H1 (cell line): ENCODE data around the gene LMAN2. TPM values are rescaled to one million over a fixed set of nuclear protein-coding genes. Genes with fewer than 3 reads are reported as not detected.

Experiments
- CTCF ChIA-PET: fragments of 300-600 bp; sonication (Branson Sonifier 250); formaldehyde crosslinking; loops from one replicate; lab custom pipeline; 2021; ENCODE audit not compliant: partially characterized antibody; lab: Charles Lee
- POLR2A ChIA-PET: fragments of 300-600 bp; sonication (Branson Sonifier 250); formaldehyde crosslinking; loops from one replicate; lab custom pipeline; 2021; ENCODE audit warnings: inconsistent platforms; ENCODE audit not compliant: partially characterized antibody; lab: Charles Lee
- DNase-seq, 2 experiments: peaks; one replicate each; pipeline versions ENCODE4 v3.0.0 to v3.0.0-alpha.2; 2010 to 2022; ENCODE audit warnings: low spot score in 2 of 2, low read depth in 1 of 2, mixed read lengths in 1 of 2
- FAIRE-seq: peaks from 2 replicates; lab custom pipeline; 2011; peaks lifted over from hg19 to GRCh38; lab: Jason Lieb, UNC
- H2AFZ ChIP-seq: 2 replicates; pipeline ENCODE4 v1.8.1; 2012; ENCODE audit warnings: low read length, inconsistent platforms
- H2AK5ac ChIP-seq: 2 replicates; pipeline ENCODE4 v1.6.1; 2013; ENCODE audit warnings: low read depth, low read length
- H2BK120ac ChIP-seq: replicated peaks from 2 replicates; pipeline ENCODE3; 2013; ENCODE audit warnings: low read depth, low read length, inconsistent platforms
- H2BK12ac ChIP-seq: 2 replicates; pipeline ENCODE4 v1.6.1; 2013; ENCODE audit warnings: low read depth, low read length
- H2BK15ac ChIP-seq: 2 replicates; pipeline ENCODE4 v1.6.1; 2013; ENCODE audit warnings: low read length
- H2BK20ac ChIP-seq: 2 replicates; pipeline ENCODE4 v1.6.1; 2013; ENCODE audit warnings: low read length
- H2BK5ac ChIP-seq: 2 replicates; pipeline ENCODE4 v1.6.1; 2013; ENCODE audit warnings: low read depth, low read length
- H3K14ac ChIP-seq: 2 replicates; pipeline ENCODE4 v1.6.1; 2013; ENCODE audit warnings: inconsistent platforms; ENCODE audit not compliant: insufficient read length
- H3K18ac ChIP-seq: 2 replicates; pipeline ENCODE4 v1.6.1; 2013; ENCODE audit warnings: low read length; ENCODE audit errors: extremely low read depth
- H3K23ac ChIP-seq: 2 replicates; pipeline ENCODE4 v1.6.1; 2013; ENCODE audit warnings: inconsistent platforms; ENCODE audit not compliant: insufficient read length
- H3K23me2 ChIP-seq: 2 replicates; pipeline ENCODE4 v1.6.1; 2013; ENCODE audit warnings: low read depth, low read length
- H3K27ac ChIP-seq: 2 replicates; pipeline ENCODE4 v1.6.1; 2011; ENCODE audit warnings: low read depth, low read length, inconsistent platforms
- H3K27me3 ChIP-seq, 4 experiments: replicated peaks in 1 of 4; 1 replicate in 1 of 4; 2 replicates in 3 of 4; pipeline versions ENCODE4 v1.6.1 to v1.8.1; 2011 to 2013; ENCODE audit warnings: low read length in 3 of 4, mild to moderate bottlenecking in 3 of 4, inconsistent platforms in 2 of 4, mixed read lengths in 2 of 4, moderate library complexity in 1 of 4; ENCODE audit not compliant: control insufficient read depth in 3 of 4, insufficient read depth in 3 of 4; ENCODE audit errors: extremely low read depth in 1 of 4
- H3K36me3 ChIP-seq, 4 experiments: 2 replicates each; pipeline versions ENCODE4 v1.6.1 to v1.8.1; 2011 to 2013; ENCODE audit warnings: mild to moderate bottlenecking in 4 of 4, low read length in 3 of 4, moderate library complexity in 2 of 4, control low read depth in 1 of 4, inconsistent platforms in 1 of 4; ENCODE audit not compliant: insufficient read depth in 4 of 4, control insufficient read depth in 2 of 4
- H3K4ac ChIP-seq: replicated peaks from 2 replicates; pipeline ENCODE3; 2013; ENCODE audit warnings: low read length, low read depth, mixed read lengths, inconsistent platforms; ENCODE audit not compliant: insufficient read length
- H3K4me1 ChIP-seq, 4 experiments: replicated peaks in 1 of 4; 1 replicate in 1 of 4; 2 replicates in 3 of 4; pipeline versions ENCODE4 v1.6.1 to v1.8.1; 2011 to 2013; ENCODE audit warnings: low read length in 3 of 4, inconsistent platforms in 2 of 4, mixed read lengths in 1 of 4; ENCODE audit not compliant: insufficient read depth in 4 of 4, control insufficient read depth in 3 of 4
- H3K4me2 ChIP-seq, 2 experiments: 2 replicates each; pipeline versions ENCODE4 v1.6.1 to v1.8.1; 2011 to 2013; ENCODE audit warnings: low read depth in 2 of 2, low read length in 2 of 2, control low read depth in 1 of 2, inconsistent platforms in 1 of 2, mild to moderate bottlenecking in 1 of 2; ENCODE audit not compliant: insufficient read depth in 1 of 2
- H3K4me3 ChIP-seq, 4 experiments: fragments of 200-600, 300-600 bp in 1 of 4; sonication (generic), shearing (Covaris generic), sonication (Bioruptor Twin) in 1 of 4; 2 replicates each; pipeline versions ENCODE4 v1.5.1 to v1.8.1; 2011 to 2016; ENCODE audit warnings: low read length in 4 of 4, low read depth in 3 of 4, control low read depth in 2 of 4, inconsistent platforms in 2 of 4, mild to moderate bottlenecking in 2 of 4, mixed read lengths in 1 of 4, moderate library complexity in 1 of 4; ENCODE audit not compliant: insufficient read depth in 2 of 4; ENCODE audit errors: extremely low read depth in 1 of 4
- H3K56ac ChIP-seq: replicated peaks from 2 replicates; pipeline ENCODE3; 2013; ENCODE audit warnings: low read depth, mild to moderate bottlenecking, mixed read lengths, low read length, inconsistent platforms; ENCODE audit not compliant: insufficient read length
- H3K79me1 ChIP-seq: 2 replicates; pipeline ENCODE4 v1.6.1; 2013; ENCODE audit warnings: low read depth, low read length, control low read depth
- H3K79me2 ChIP-seq, 2 experiments: 2 replicates each; pipeline versions ENCODE4 v1.6.1 to v1.8.1; 2012 to 2013; ENCODE audit warnings: low read length in 2 of 2, mild to moderate bottlenecking in 2 of 2, inconsistent platforms in 1 of 2; ENCODE audit not compliant: insufficient read depth in 2 of 2, control insufficient read depth in 1 of 2
- H3K9ac ChIP-seq, 4 experiments: replicated peaks in 1 of 4; 1 replicate in 1 of 4; 2 replicates in 3 of 4; pipeline versions ENCODE4 v1.6.1 to v1.8.1; 2011 to 2013; ENCODE audit warnings: low read depth in 3 of 4, low read length in 3 of 4, control low read depth in 2 of 4, mild to moderate bottlenecking in 2 of 4, moderate library complexity in 2 of 4, inconsistent platforms in 1 of 4; ENCODE audit errors: extremely low read depth in 1 of 4
- H3K9me3 ChIP-seq, 2 experiments: 2 replicates each; pipeline versions ENCODE4 v1.6.1 to v1.8.1; 2012 to 2013; ENCODE audit warnings: mild to moderate bottlenecking in 2 of 2, moderate library complexity in 2 of 2, control low read depth in 1 of 2, inconsistent platforms in 1 of 2, low read depth in 1 of 2, low read length in 1 of 2, mixed read lengths in 1 of 2; ENCODE audit not compliant: insufficient read depth in 2 of 2
- H4K20me1 ChIP-seq, 2 experiments: replicated peaks in 1 of 2; 2 replicates each; pipeline versions ENCODE3 to v1.8.1; 2011 to 2013; ENCODE audit warnings: inconsistent platforms in 2 of 2, low read length in 2 of 2, mild to moderate bottlenecking in 1 of 2; ENCODE audit not compliant: insufficient read depth in 2 of 2, control insufficient read depth in 1 of 2
- H4K5ac ChIP-seq: 2 replicates; pipeline ENCODE4 v1.6.1; 2013; ENCODE audit warnings: low read length, low read depth, mixed read lengths, inconsistent platforms; ENCODE audit not compliant: insufficient read length
- H4K8ac ChIP-seq: 2 replicates; pipeline ENCODE4 v1.8.0; 2013; ENCODE audit warnings: mild to moderate bottlenecking, moderate library complexity, low read length, inconsistent platforms; ENCODE audit not compliant: insufficient read depth; ENCODE audit errors: extremely low read depth
- H4K91ac ChIP-seq: replicated peaks from 2 replicates; pipeline ENCODE3; 2013; ENCODE audit warnings: low read length, mixed read lengths, inconsistent platforms; ENCODE audit not compliant: insufficient read length
- CHD2 ChIP-seq: IDR thresholded peaks from 2 replicates; pipeline ENCODE4 v1.6.1; 2012; ENCODE audit warnings: low read length, improper control_type of control experiment
- JUN ChIP-seq: IDR thresholded peaks from 2 replicates; pipeline ENCODE4 v1.6.1; 2011; ENCODE audit warnings: low read depth, mild to moderate bottlenecking, improper control_type of control experiment, low read length
- POU5F1 ChIP-seq: IDR thresholded peaks from 2 replicates; pipeline ENCODE4 v1.6.1; 2011; ENCODE audit warnings: low read depth, mild to moderate bottlenecking, low read length, moderate library complexity
- RAD21 ChIP-seq, 2 experiments: IDR thresholded peaks in 1 of 2; conservative IDR thresholded peaks in 1 of 2; 2 replicates each; pipeline ENCODE4 v1.6.1; 2011; ENCODE audit warnings: low read depth in 2 of 2, low read length in 2 of 2, improper control_type of control experiment in 1 of 2, inconsistent platforms in 1 of 2, mild to moderate bottlenecking in 1 of 2, moderate library complexity in 1 of 2
- TAF7 ChIP-seq: optimal IDR thresholded peaks from 2 replicates; pipeline ENCODE3; 2011; ENCODE audit warnings: low read depth, mild to moderate bottlenecking, inconsistent platforms, low read length, moderate library complexity, borderline replicate concordance
- TEAD4 ChIP-seq: IDR thresholded peaks from 2 replicates; pipeline ENCODE4 v1.6.1; 2012; ENCODE audit warnings: low read depth, low read length, inconsistent platforms, mixed read lengths
- ZNF274 ChIP-seq: IDR thresholded peaks from 2 replicates; pipeline ENCODE4 v1.7.0; 2012; ENCODE audit warnings: low read length, borderline replicate concordance; ENCODE audit errors: extremely low read depth
- WGBS, 2 experiments: shearing (Covaris generic) in 1 of 2; methylation state at CpG; one replicate each; pipeline versions ENCODE4 v1.1.6 to v1.1.7; 2013 to 2015; ENCODE audit warnings: low lambda C conversion rate in 2 of 2, mixed read lengths in 2 of 2, inconsistent platforms in 1 of 2, low coverage in 1 of 2, missing lambda C conversion rate in 1 of 2; ENCODE audit not compliant: insufficient replicate concordance in 2 of 2, insufficient coverage in 1 of 2, insufficient read length in 1 of 2; ENCODE audit errors: extremely low coverage in 1 of 2, missing lambda C conversion rate in 1 of 2; 5-methylcytosine and 5-hydroxymethylcytosine counted together
- polyA plus RNA-seq, 7 experiments: library from polyadenylated mRNA; depleted of rRNA in 3 of 7; stranded (reverse) in 5 of 7; unstranded in 2 of 7; fragments of >200 nt in 5 of 7; fragments of 200-250 nt in 2 of 7; gene quantifications; 1 replicate in 5 of 7; 2 replicates in 1 of 7; 4 replicates in 1 of 7; pipeline versions ENCODE4 v1.2.1 to v1.2.3, GENCODE V29; 2011 to 2013; ENCODE audit warnings: missing spikeins in 2 of 7, mixed read lengths in 2 of 7
- total RNA-seq: library from RNA; stranded (reverse); fragmentation: NEBNext Ultra II Directional; extraction: Animal tissue kit (Norgen Biotek cat#: 25700); gene quantifications from 2 replicates; pipeline ENCODE4 v1.2.1, GENCODE V29; 2021
- TF ChIP-seq, protein P1 (sequence below), 3 experiments: IDR thresholded peaks; 1 replicate in 2 of 3; 2 replicates in 1 of 3; pipeline versions ENCODE4 v1.5.1 to v1.6.1; 2011; ENCODE audit warnings: low read length in 3 of 3, mild to moderate bottlenecking in 3 of 3, inconsistent platforms in 2 of 3, low read depth in 1 of 3, moderate library complexity in 1 of 3; ENCODE audit not compliant: insufficient read depth in 1 of 3; ENCODE audit errors: control extremely low read depth in 1 of 3

The LMAN2 gene
- total and polyA plus RNA-seq, 2 of the 8 experiments (the other 6 are each of a cell fraction or from before 2014, with no cell fraction given): 116 to 225 TPM

DNA sequence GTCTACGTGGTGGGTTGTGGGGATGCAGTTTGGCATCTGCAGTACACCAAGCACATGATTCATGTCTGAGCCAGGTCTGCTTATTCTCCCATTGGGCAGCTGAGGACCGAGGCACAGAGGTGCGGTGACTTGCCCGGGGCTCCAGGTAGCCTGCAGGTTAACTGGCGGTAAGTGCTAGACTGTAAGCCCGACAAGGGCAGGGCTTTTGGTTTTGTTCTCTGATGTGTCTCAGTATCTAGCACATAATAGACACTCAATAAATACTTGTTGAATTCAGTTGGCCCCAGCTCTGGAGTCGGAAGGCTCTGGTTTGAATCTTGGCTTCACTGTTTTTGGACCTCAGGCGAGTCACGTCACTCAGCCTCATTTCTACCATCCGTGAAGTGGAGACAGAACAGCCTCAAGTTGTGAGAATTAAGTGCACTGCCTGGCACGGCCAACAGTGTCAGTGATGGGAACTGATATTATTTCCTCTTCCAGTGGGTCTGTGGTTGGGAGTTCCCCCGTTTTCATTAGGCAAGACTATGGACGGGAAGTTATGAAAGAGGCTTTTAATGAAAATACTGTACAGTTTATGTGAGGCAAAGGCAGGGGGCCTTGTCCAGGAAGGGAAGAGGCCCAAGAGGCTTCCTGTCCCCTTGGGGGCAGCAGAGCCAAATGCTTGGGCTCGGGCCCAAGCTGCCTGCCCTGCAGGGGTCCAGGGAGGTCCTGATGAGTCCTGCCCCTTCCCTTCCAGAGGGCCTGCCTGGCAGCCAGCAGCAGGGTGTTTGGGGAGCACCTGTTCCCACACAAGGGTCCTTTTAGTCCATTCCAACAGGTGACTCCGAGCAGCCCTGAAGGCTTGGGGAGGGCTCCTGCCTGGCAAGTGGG, 44.6 kb downstream of the LMAN2 start:
- no peak for DNase-seq
- Histone ChIP-seq H3K27ac (no peak overlapping the region), H3K4ac (no peak overlapping the region), H3K56ac (no peak overlapping the region), H3K9me3 (no peaks in the 10 kb centered on the region), H3K36me3 (peaks cover 3 to 19% (median 13%) of the 10 kb centered on the region in 4 experiments; a peak in 6 of 8 replicates), H2AFZ (no peak overlapping the region), H3K79me2 (peaks cover 10 to 19% of the 10 kb centered on the region in 2 experiments), H3K4me3 (no peak overlapping the region), H3K9ac (no peak overlapping the region), H3K18ac (no peak overlapping the region), H3K23me2 (peaks cover 18% of the 10 kb centered on the region; the same call in 1 of the 2 replicates), H3K14ac (no peak overlapping the region), H4K5ac (no peak overlapping the region), H3K4me2 (no peak overlapping the region), H3K23ac (no peak overlapping the region), H4K20me1 (peaks cover 7 to 19% of the 10 kb centered on the region in 2 experiments), H3K4me1 (peaks cover 0 to 22% (median 12%) of the 10 kb centered on the region in 4 experiments; a peak in 6 of 7 replicates), H2BK5ac (no peak overlapping the region), H3K79me1 (peaks cover 9% of the 10 kb centered on the region), H2BK15ac (no peak overlapping the region), H2BK120ac (no peak overlapping the region), H2BK20ac (no peak overlapping the region), H3K27me3 (no peaks in the 10 kb centered on the region), H4K8ac (no peak overlapping the region), H4K91ac (no peak overlapping the region), H2BK12ac (no peak overlapping the region), H2AK5ac (no peak overlapping the region)
- TF ChIP-seq TAF7 (no peak), TEAD4 (no peak), POU5F1 (no peak), CHD2 (no peak), JUN (no peak), RAD21 (IDR thresholded peaks at IDR 0.05 in 1 of 2, conservative IDR thresholded peaks at IDR 0.05 in 1 of 2; ENCODE audit: low read depth in 2 of 2, low read length in 2 of 2) (peak; percentile 31 to 55), ZNF274 (no peak)
- TF ChIP-seq, protein P1, sequence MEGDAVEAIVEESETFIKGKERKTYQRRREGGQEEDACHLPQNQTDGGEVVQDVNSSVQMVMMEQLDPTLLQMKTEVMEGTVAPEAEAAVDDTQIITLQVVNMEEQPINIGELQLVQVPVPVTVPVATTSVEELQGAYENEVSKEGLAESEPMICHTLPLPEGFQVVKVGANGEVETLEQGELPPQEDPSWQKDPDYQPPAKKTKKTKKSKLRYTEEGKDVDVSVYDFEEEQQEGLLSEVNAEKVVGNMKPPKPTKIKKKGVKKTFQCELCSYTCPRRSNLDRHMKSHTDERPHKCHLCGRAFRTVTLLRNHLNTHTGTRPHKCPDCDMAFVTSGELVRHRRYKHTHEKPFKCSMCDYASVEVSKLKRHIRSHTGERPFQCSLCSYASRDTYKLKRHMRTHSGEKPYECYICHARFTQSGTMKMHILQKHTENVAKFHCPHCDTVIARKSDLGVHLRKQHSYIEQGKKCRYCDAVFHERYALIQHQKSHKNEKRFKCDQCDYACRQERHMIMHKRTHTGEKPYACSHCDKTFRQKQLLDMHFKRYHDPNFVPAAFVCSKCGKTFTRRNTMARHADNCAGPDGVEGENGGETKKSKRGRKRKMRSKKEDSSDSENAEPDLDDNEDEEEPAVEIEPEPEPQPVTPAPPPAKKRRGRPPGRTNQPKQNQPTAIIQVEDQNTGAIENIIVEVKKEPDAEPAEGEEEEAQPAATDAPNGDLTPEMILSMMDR (IDR thresholded peaks at IDR 0.05; ENCODE audit: control extremely low read depth in 1 of 3, insufficient read depth in 1 of 3, low read depth in 1 of 3, low read length in 3 of 3): peak in 2 of 3 experiments; percentile 30 to 40; a peak in 3 of 4 replicates
- CTCF ChIA-PET: interaction anchor here (0.7 to 16.6 kb wide), 10 partner anchors 12 to 194 kb away, joined by 3 to 251 read pairs (median 17); partner anchors contain the start of gene PRR7
- POLR2A ChIA-PET: interaction anchor here (0.9 to 12.1 kb wide), 7 partner anchors 12 to 178 kb away, joined by 3 to 111 read pairs (median 4); partner anchors contain the start of gene NSD1
- FAIRE-seq: no peak
- 89% methylated on average over 15 of the region's 15 CpGs; no CpG with 5 or more reads in 1 of the 2 experiments for WGBS, 2 experiments
